ENCODE measurements around the gene GAD1.
A peak's percentile ranks its signal among the peaks of the same experiment; 100 is the strongest.

The GAD1 gene
- long read RNA-seq, transcript GAD1-202 (17 exons, 3,604 nt) = major isoform, 8 of 12 reads
- long read RNA-seq, partial matches to known transcripts = 1 of 12 reads
- long read RNA-seq, other reads (novel, unspliced or antisense) = 1 of 12 reads

GRCh38 chr2:170816504-170817092 lies at the start of gene GAD1:
GAD1 (plus strand) TSS chr2:170816887; CDS start chr2:170818592, 1,705 bp downstream.
- TF ChIP-seq REST (IDR thresholded peaks at IDR 0.05; ENCODE audit: insufficient replicate concordance, low read depth) = no peak
- TF ChIP-seq SPI1 (IDR thresholded peaks at IDR 0.05; ENCODE audit: borderline replicate concordance, low read depth) = no peak
- TF ChIP-seq GABPA (IDR thresholded peaks at IDR 0.05; ENCODE audit: low read depth) = no peak
- no peak for TF ChIP-seq POLR2AphosphoS5 (IDR thresholded peaks at IDR 0.05; ENCODE audit: low read depth)
- no peak for TF ChIP-seq CTCF (IDR thresholded peaks at IDR 0.05; ENCODE audit: insufficient read depth, low read length)
- Histone ChIP-seq H3K4me3 (replicated peaks; ENCODE audit: insufficient read depth, low read length) (peak within 1 kb of the TSS; percentile 39), H3K27me3 (ENCODE audit: insufficient read depth, poor library complexity, severe bottlenecking) (peaks cover 77% of the 10 kb centered on the region), H3K27ac (replicated peaks) (no peak within 1 kb of the TSS)
- peak; percentile 44 to 90 for DNase-seq (ENCODE audit: low read depth in 1 of 2, low spot score in 1 of 2)

- DNase-seq (ENCODE audit: low read depth in 1 of 2, low spot score in 1 of 2) = peak; percentile 27 to 33
- H3K27ac ChIP-seq (replicated peaks) = no peak within 1 kb of the TSS
- TF ChIP-seq REST (IDR thresholded peaks at IDR 0.05; ENCODE audit: insufficient replicate concordance, low read depth) (no peak), POLR2AphosphoS5 (IDR thresholded peaks at IDR 0.05; ENCODE audit: low read depth) (no peak), CTCF (IDR thresholded peaks at IDR 0.05; ENCODE audit: insufficient read depth, low read length) (no peak), SPI1 (IDR thresholded peaks at IDR 0.05; ENCODE audit: borderline replicate concordance, low read depth) (no peak), GABPA (IDR thresholded peaks at IDR 0.05; ENCODE audit: low read depth) (no peak)
- H3K27me3 ChIP-seq (ENCODE audit: insufficient read depth, poor library complexity, severe bottlenecking) = peaks cover 22% of the 10 kb centered on the region
- H3K4me3 ChIP-seq (replicated peaks; ENCODE audit: insufficient read depth, low read length) = peak within 1 kb of the TSS; percentile 60
These were observed 46.6 kb upstream of the GAD1 start, which contains the start of gene ERICH2 for GRCh38 chr2:170770008-170770605. ERICH2 (plus strand) TSS chr2:170770378; CDS start chr2:170770682, 304 bp downstream.

- Histone ChIP-seq H3K4me3 (replicated peaks; ENCODE audit: insufficient read depth, low read length) (peak overlapping the region; percentile 60), H3K27ac (replicated peaks) (no peak overlapping the region), H3K27me3 (ENCODE audit: insufficient read depth, poor library complexity, severe bottlenecking) (peaks cover 27% of the 10 kb centered on the region)
- TF ChIP-seq GABPA (IDR thresholded peaks at IDR 0.05; ENCODE audit: low read depth) = no peak
- no peak for TF ChIP-seq CTCF (IDR thresholded peaks at IDR 0.05; ENCODE audit: insufficient read depth, low read length)
- TF ChIP-seq SPI1 (IDR thresholded peaks at IDR 0.05; ENCODE audit: borderline replicate concordance, low read depth) = no peak
- peak; percentile 23 to 35 for DNase-seq (ENCODE audit: low read depth in 1 of 2, low spot score in 1 of 2)
These were observed 45.9 kb upstream of the GAD1 start for GRCh38 chr2:170770606-170771420.

All from HL-60 (cell line).